RKO (cell line): Measurements from ENCODE around the gene ZNF808.
"Not testable (repeated sequence)": the region's sequence is repeated elsewhere in the genome, so short reads cannot be mapped to it uniquely, and the experiment has no call there.

Experiments used
- DNase-seq: peaks from one replicate; pipeline ENCODE4 v3.0.0-alpha.2; 2016; ENCODE audit warnings: low spot score

The ZNF808 gene

GRCh38 chr19:52593441-52593840, 66.0 kb downstream of the ZNF808 start:
- DNase-seq, result not testable (repeated sequence)

GRCh38 chr19:52599241-52599640, 71.8 kb downstream of the ZNF808 start:
- DNase-seq, result no peak

DNA sequence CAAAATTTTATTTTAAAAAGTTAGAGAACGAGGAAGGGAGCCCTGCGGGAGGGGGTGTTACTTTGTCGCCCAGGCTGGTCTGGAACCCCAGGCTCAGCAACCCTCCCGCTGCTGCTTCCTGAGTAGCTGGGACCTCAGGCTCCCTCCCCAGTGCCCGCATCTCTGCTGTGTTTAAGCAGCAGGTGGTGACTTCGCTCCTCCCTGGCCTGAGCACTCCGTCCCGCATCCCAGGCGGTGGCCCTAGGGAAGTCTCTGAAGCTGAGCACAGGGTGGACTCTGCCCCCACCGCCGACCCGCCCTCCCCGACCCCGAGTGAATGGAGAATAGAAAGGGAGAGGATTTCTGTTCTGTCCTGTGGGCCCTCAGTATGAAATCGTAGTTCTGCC, 73.2 kb downstream of the ZNF808 start:
- peak; percentile 60 for DNase-seq

DNA sequence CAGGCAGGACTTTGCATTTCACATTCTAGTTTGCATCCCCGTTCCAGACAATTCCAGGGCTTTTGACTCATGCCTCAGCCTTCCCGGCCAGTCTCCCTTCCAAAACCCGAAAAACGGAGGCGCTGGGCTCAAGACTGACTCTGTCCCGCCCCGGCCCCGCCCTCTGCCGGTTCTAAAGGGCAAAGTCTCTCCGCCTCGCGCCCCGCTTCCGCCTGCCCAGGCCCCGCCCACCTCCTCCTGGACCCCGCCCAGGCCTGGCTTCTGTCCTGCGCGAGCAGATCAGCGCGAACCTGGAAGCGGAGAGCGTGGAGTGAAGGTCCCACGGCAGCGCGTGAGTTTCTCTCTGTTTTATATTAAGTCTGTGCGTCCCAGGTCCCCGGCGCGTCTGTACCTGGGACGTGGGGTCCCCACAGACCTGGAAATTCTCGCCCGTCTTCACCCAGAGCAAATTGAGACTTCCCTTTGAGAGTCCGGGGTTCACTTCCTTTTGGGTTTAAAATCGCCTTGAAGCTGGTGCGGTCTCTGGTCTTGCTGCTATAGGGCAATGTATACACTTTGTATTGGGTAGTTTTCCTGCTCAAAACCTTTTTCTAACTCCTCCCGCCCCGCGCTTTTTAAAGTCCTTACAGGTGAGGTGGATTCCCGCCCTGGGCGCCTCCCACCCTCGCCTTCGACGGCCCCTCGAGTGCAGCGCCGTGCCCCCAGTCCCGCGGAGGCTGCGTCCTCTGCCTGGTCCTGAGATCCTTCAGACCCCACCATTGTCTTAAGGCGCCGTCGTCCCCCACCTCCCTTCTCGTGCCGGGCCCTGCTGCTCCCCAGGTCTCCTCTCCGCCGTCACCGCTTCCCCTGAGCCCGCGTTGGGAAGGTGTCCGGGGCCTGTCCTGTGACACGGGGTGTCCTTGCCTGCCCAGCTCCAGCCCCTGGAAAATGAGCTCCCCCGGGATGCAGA, 73.8 kb downstream of the ZNF808 start:
- DNase-seq, result peak; percentile 93

GRCh38 chr19:52601974-52602366, 74.5 kb downstream of the ZNF808 start:
- peak; percentile 43 for DNase-seq

DNA sequence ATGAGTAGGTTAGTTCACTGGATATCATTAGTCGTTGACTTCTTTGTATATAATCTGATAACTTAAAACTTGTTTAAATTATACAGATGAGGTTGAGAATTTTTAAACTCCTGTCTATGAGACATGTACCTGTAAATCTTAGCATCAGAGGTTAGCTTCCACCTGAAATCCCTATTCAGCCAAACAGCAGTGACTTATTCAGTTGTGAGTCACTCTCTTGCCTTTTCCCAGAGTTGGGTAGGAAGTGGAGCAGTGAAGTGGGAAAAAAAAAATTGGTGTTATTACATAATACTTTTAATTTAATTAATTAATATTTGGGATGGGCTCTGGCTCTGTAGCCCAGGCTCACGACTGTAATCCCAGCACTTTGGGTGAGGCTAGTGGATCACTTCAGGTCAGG, 75.5 kb downstream of the ZNF808 start:
- DNase-seq, result peak; percentile 47

DNA sequence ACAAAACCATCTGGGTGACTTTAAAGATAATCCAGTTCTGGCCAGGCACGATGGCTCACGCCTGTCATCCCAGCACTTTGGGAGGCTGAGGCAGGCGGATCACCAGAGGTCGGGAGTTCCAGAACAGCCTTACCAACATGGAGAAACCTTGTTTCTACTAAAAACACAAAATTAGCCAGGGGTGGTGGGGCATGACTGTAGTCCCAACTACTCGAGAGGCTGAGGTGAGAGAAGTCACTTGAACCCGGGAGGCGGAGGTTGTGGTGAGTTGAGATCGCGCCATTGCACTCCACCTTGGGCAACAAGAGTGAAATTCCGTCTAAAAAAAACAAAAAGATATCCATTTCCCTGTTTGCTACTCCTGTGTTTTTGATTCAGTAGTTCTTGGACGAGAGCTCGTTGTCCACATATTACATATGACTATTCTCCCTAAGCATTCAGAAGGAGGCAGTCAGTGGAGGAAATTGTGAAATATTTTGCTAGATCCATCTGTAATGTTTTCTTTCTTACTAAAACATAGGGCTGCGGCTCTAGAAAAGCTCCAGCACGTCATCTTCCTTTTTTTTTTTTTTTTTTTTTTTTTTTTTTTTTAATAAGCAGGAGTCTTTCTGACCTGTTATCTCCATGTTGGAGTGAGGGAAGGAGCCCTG, 76.2 kb downstream of the ZNF808 start:
- no peak for DNase-seq
